SHP77 (cell line): ENCODE data around the gene BPHL.
"Not testable (repeated sequence)": the region's sequence is repeated elsewhere in the genome, so short reads cannot be mapped to it uniquely, and the experiment has no call there.

Experiments
- DNase-seq, 2 experiments: peaks; one replicate each; lab custom pipeline; 2025; lab: John Stamatoyannopoulos, UW

Gene BPHL

DNA sequence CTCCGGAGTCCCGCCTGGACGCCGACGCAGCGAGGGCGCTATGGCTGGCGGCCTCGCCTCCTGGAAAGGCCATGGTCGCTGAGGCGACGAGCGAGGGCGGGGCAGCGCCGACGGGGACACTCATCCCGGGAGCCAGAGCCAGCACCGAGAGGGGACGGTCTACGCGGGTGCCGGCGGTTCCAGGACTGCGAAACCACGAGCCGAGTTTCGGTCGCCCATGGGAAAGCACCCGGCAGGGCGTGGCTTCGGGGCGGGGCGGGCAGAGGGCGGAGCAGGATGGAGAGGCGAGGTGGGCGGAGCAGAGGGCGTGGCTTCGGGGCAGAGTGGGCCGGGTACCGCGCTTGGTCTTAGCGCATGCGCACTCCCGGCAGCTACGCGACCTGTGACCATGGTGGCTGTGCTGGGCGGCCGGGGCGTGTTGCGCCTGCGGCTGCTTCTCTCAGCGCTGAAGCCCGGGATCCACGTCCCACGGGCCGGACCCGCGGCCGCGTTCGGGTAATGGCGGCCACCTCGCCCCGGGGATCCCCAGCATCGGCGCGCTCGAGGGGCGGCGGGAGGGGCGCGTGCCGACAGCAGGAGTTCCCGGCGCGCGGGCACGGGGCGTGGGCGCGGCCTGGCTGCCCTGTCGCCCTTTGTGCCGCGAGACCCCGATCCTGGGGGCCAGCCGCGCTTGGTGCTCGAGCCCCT, at the start of gene BPHL:
Gene BPHL, plus strand, starts transcription at position 359 of the 687 bp plus-strand sequence. Its CDS starts 30 bp downstream, at position 389.
- DNase-seq = peak; percentile 85 to 96

DNA sequence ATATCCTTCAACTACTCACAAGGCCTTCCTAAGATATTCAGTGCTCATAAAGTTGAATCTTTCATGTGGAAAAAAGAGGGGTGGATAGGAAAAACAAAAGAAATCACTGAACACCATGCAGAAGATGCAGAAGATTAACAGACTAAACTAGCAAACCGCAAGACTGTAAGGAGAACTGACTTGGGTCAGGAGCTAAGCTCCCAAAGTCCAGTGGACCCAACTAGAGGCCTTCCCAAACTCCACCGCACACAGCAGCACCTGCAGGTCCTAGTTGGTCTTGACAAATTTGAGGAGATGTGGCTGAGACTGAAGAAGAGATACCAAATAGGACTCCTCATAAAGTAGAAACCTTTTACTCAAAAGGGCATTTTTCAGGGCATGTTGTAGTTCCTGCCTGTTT, 46.9 kb upstream of the BPHL start:
- DNase-seq = no peak

DNA sequence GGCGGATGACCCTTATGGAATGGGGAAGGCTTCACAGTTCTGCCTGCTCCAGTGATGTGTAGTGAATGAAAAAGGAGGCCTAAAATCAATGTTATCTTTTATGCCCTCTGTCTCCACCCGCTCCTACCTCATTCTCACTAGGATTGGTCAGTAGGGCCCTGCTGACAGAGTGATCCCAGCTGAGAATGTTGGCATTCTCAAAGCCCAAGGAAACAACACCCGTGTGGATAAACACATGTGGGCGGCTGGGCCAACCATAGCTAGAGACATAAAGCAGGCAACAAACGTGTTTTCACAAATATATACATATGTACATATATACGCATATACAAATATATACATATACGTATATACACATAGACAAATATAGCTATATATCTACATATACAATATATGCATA, 45.7 kb upstream of the BPHL start:
- no peak for DNase-seq

DNA sequence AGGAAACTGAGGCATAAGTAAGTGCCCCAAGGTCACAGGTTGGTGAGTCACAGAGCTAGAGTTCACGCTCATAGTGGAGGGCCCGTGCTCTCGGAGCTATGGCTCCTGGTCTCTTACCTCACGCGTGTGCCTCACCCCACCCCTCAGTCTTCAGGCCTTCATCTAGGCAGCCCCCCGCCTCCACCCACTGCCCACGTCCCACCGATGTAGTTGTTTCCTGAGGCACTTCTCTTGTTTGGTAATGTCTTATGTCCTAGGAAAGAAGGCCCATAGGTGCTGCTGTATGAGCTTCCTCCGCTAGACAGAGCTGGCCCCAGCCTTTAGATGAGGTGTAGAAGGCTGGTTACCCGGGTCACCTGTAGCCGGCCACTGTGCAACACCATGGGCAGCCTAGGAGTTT, 45.1 kb upstream of the BPHL start:
- DNase-seq = no peak

DNA sequence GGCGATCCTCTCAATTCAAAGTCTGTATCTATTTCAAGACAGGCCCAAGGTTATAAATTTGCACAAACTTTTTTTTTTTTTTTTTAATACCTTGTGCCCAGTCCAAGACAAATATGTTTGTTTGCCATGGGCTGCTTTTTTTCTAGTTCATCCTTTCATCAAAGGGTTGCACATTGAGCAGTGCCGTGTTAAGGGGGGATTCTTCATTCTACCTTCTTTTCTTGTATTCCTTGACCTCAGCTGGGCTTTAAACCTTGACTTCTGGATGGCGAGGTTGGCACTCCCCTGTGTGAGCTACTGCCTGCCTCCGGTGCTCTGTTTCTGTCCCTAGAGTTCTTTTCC, 42.8 kb upstream of the BPHL start:
- DNase-seq = no peak

DNA sequence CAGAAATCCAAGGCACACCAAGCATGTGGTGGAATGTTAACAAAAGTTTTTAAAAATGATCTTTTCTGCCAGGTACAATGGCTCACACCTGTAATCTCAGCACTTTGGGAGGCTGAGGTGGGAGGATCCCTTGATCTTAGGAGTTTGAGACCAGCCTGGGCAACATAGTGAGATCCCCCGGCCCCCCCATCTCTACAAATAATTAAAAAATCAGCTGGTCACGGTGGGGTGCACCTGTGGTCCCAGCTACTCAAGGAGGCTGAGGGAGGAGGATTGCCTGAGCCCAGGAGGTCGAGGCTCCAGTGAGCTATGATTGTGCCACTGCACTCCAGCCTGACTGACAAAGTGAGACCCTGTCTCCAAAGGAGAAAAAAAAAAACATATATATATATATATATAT, 42.2 kb upstream of the BPHL start:
- no peak for DNase-seq

DNA sequence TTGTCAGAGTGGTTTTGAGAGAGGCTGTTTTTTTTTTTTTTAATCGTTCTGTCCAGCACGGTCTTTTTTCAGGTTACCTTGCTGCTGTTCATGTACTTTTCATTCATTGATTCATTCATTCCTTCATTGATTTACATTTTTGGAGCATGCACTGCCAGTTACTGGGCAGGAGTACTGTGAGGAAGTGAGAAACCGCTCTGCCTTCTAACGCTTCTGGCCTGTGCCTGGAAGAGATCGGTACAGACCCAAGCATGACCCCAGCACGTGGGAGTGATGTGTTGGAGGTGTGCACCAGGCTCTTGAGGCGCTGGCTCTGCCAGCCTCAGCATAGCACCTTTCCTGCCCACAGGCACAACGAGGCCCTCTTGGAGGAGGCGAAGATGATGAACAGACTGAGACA, 41.1 kb upstream of the BPHL start:
- DNase-seq = no peak

DNA sequence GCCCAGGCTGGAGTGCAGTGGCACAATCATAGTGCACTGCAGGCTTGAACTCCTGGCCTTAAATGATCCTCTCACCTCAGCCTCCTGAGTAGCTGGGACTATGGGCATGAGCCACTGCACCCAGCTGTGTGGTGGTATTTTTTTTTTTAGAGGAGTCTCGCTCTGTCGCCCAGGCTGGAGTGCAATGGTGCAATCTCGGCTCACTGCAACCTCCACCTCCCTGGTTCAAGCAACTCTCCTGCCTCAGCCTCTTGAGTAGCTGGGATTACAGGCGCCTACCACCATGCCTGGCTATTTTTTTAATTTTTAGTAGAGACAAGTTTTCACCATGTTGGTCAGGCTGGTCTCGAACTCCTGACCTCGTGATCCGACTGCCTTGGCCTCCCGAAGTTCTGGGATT, 39.6 kb upstream of the BPHL start:
- not testable (repeated sequence) for DNase-seq

DNA sequence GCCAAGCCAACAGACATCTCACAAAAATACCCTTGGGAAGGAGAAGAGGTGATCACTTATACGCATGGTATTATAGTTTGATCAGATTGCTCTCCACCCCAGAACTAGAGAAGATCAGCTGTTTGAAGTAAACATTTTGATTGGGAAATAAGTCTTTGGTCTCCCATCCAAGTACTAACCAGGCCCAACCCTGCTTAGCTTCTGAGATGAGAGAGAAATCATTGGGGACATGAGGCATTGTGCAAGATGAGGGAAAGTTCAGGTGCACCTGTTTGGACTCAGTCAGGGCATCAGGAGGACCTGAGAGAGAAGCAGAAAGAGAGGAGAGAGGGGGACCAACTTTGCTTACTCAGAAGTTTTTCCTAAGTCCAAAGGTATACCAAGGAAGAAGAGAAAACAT, 38.8 kb upstream of the BPHL start:
- DNase-seq = no peak

DNA sequence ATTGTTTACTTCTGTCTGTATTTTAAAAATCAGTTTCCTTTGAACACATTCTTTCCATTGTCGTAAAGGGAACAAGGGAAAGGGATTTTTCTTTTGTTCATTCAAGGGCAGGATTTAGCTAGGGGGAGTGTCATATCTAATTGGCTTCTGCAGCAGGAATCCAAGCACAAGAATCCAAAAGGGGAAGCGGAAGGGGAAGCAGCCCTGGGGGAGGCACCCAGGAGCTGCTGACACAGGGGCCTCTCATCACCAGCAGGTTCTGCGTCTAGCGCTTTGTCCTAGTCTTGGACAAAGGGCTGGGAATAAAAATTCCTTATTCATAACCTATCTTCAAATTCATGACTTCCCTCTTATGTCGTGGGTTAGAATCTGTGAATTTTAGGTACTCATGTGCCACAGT, 36.6 kb upstream of the BPHL start:
- no peak for DNase-seq

DNA sequence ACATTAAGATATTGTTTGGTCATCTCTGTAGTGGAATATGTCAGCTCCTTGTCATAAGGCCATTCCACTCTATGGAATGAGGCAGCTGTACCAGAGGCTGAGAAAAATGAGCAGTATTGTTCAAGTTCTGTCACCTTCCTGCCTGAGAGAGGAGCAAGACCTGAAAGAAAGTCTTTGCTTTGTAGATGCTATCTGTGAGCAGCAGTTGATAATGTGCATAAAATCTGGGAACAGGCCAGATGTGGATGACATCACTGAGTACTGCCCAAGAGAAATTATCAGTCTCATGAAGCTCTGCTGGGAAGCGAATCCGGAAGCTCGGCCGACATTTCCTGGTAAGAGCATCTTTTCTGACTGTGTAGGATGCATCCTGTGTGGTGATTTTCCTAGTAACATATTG, 33.4 kb upstream of the BPHL start:
- DNase-seq = no peak

DNA sequence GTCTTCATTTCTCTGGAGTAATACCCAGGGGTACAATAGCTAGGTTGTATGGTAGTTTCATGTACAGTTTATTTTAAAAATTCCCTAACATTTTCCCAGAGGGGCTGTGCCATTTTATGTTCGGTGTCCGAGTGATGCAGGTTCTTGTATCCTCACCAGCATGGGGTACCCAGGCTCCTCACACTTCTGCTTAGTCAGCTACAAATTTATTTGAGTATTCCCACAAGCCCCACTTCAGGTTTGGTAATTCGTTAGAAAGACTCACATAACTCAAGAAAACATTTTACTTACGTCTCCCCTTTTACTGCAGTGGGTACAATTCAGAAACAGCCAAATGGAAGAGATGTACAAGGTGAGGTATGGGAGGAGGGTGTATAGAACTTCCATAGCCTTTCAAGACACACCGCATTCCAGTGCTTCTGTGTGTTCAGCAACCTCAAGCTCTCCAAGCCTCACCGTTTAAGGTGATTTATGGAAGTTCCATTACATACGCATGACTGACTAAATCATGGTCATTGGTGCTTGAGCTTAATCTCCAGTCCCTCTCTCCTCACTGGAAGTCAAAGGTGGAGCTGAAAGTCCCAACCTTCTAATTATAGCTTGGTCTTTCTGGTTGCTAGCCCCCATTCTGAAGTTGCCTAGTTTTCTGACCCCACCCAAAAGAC, 32.1 kb upstream of the BPHL start:
- no peak for DNase-seq

DNA sequence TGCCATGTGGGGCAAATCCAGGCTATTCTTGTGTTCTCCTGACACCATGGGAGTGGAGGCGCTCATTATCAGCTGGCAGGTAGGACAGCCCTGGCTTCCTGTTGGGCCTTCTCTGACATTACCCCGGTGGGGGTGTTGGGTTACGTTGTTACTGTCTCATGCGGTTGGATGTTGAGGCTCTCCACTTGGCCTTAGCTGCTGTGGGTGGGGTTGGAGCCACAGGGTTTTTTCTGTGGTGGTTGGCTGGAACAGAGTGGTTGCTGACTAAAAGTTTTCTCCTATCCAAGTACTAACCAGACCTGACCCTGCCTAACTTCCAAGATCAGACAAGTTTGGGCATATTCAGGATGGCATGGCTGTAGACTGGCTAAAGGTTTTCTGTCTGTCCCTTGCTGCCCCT, 30.1 kb upstream of the BPHL start:
- DNase-seq = no peak

DNA sequence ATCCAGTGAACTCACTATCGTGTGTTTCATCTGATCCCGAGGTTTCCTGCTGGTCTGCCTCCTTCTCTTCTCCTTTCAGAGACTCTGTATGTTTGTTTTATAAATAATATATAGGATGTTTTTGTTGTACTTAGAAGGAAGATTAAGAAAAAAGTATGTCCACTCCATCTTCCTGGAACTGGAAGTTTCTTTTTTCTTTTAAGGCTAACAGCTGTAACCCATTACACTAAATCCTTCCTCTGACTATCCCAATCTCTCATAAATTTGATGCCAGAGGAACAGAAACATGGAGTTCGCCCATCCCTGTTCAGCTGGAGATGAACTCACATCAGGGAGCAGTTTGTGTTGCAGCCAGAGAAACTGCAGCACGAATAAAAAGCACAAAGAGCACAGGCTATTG, 29.5 kb upstream of the BPHL start:
- DNase-seq = no peak

DNA sequence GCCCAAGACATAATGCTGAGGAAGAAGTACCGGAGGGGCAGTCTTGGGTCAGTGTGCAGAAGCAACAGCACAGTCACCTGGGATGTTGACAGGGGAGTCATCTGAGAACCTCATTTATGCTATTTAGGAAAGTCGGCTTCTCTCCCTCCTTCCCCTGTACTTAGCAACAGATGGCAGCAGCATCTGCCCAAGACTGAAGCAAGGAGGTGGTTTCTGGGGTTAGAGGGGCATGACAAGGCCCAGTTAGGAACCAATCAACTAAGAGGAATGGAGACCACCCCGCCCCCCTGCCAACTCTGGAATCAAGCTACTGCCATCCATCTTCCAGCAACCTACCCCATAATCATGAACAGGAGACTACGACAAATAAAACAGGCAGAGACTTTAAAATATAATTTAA, 28.5 kb upstream of the BPHL start:
- DNase-seq = no peak

DNA sequence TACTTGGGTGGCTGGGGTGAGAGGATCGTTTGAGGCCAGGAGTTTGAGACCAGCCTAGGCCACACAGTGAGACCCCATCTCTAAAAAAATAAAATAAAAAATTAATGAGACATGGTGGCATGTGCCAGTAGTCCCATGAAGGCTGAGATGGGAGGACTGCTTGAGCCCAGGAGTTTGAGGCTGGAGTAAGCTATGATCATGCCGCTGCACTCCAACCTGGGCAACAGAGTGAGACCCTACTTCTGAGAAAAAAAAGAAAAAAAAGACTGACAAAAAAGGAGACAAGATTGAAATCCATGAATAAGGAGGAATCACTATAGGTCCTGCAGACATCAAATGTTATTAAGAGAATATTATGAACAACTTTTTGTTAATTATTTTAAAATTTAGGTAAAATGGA, 23.7 kb upstream of the BPHL start:
- DNase-seq = no peak

DNA sequence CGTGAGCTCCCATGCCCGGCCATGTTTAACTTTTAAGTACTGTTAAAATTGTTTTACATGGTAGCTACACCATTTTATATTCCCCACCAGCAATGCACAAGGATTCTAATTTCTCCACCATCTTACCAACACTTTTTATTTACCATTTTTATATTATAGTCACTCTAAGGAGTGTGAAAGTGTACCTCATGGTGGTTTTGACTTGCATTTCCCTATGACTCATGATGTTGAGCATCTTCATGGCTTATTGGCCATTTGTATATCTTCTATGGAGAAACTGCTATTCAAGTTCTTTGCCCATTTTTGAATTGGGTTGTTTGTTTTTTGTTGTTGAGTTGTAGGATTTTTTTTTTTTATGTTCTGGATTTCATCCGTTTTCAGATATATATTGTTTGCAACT, 15.6 kb upstream of the BPHL start:
- DNase-seq = no peak

DNA sequence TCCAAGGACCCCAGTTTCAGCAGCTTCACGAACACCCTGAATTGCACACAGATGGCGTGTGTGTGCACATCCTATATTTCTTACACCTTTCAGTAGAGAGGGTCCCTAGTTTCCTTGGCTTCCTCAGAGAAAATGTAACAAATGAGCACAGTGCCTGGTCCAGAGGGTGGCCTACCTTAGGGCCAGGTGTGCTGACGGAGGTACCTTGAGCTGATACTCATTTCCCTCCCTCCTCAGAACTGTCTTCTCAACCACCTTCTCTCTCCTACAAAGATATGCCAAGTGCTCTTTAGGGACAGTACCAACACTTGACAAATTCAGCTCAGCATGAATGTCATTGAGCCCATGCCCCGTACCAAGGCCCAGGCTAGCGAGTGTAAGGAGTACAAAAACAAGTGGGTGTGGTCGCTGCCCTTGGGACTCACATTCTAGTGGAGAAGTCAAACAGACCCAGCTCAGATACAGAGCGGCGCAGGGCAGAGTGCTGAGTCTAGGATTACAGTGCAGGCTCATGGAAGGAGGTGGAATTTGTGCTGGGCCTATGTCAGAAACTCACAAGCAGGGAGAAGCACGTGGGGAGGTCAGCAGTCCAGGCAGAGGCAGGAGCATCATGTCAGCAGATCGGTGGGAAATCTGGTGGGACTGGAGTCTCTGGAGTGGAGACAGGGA, 9.6 kb upstream of the BPHL start:
- no peak for DNase-seq

DNA sequence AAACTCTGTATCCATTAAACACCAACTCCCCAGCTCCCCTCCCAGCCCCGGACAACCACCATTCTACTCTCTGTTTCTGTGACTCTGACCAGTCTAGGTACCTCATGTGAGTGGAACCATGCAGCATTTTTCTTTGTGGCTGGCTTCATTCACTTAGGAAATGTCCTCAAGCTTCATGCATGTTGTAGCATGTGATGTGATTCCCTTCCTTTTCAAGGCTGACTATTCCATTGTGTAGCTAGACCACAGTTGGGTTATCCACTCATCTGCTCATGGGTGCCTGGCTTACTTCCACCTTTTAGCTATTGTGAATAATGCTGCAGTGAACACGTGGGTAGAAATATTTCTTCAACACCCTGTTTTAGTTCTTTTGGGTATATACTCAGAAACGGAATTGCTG, 8.8 kb upstream of the BPHL start:
- DNase-seq = no peak

DNA sequence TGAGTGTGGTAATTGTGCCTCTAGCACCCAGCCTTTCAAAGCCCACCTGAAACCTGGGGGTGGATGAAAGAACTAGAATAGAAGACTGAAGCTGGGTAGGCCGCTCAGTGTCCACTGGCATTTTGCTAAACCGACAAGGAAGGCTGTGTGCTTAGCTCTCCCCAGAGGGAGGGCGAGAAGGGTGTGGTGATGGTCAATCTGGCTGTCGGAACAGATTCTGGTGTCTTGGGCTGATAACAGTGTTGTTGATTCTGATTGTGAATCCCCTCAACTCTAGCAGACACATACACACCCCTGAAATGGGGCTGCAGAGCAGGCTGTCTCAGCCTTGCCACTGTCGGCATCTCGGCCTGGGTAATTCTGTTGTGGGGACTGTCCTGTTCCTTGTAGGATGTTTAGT, 4.1 kb upstream of the BPHL start:
- DNase-seq = no peak

DNA sequence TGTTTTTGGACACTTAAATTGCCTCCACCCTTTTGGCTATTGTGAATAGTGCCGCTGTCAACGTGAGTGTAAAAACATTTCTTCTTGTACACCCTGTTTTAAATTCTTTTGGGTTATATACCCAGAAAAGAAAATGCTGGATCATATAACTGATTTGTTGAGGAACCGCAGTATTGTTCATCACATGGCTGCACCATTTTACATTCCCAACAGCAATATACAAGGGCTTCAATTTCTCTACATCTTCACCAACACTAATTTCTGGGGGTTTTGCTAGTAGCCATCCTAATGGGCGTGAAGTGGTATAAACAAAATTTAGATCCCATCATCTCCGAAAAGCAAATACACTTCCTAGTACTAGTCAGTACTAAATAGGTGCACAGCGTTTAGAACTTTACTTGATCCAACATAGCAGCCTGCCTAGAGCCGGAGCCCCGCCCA, 579 bp upstream of the BPHL start:
- DNase-seq = no peak

DNA sequence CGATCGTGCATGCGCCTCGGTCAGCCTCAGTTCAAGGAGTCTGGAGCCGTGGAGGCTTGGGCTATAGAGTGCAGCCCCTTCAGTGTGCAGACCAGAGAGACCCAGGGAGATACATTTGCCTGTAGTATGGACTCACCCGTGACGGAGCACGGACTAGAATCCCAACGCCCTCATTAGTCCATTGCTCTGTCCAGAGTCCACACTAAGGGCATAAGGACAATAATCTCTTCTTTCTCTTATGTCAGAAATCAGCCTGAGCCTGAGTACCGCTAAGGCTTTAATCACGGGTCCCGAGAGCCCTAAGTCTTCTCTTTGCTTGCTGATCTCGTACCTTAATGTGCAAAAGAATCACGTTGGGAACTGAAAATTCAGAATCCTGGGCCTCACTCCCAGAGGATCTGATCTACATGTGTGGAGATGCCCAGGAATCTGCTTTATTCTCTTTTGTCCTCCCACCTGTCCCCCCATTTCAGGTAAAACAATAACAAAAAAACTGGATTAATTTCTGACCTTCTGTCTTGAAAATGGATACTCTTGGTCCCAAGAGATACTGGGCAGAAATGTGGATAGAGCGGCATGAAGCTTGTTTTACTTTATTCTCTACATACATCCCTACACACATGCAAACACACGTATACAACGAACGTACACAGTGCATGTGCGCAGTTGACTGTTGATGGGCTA, 671 bp downstream of the BPHL start:
- DNase-seq = no peak

DNA sequence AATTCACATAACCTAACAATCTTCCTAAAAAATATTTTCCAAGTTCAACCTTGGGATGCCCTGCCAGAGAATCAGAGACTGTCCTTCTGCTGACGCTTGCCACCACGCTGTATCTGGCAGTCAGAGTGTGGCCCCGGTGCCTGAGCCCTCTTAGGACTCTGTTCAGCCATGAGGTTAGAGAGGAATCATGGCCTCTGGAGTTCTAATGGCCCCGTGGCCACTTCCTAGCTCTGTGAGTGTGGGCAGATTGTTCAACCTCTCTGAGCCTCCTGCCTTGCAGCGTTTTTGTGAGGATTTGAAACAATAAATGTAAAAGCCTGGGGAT, 2.2 kb downstream of the BPHL start:
- DNase-seq = no peak
